ENCODE data around the gene RXRA. TPM values are rescaled to one million over a fixed set of nuclear protein-coding genes. Genes with fewer than 3 reads are reported as not detected.
A peak's percentile ranks its signal among the peaks of the same experiment; 100 is the strongest.

Gene RXRA
- total and polyA plus RNA-seq, 2 donors (not counting 3 experiments of a cell fraction or from before 2014, with no cell fraction given) = 15.4 to 37.4 TPM

DNA sequence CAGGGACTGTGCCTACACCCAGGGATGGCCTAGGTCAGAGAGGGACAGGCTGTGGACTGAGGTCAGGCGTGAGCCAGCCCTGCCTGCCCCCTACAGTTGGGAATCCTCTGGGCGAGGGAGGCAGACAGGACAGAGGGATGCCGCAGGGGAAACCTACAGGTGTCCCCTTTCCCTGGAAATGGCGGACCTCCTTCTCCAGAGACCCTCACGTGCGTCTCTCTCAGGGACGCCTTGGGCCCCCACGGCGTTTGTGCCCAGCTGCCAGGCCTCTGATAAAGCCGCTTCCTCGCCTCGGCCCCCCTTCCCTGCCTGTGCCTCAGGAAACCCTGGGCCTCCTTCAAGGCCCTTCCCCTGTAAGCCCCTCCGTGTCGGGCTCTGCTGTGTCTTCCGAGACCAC, 129.3 kb downstream of the RXRA start:
- no TSS peak for BruUV-seq (replicated peaks)

DNA sequence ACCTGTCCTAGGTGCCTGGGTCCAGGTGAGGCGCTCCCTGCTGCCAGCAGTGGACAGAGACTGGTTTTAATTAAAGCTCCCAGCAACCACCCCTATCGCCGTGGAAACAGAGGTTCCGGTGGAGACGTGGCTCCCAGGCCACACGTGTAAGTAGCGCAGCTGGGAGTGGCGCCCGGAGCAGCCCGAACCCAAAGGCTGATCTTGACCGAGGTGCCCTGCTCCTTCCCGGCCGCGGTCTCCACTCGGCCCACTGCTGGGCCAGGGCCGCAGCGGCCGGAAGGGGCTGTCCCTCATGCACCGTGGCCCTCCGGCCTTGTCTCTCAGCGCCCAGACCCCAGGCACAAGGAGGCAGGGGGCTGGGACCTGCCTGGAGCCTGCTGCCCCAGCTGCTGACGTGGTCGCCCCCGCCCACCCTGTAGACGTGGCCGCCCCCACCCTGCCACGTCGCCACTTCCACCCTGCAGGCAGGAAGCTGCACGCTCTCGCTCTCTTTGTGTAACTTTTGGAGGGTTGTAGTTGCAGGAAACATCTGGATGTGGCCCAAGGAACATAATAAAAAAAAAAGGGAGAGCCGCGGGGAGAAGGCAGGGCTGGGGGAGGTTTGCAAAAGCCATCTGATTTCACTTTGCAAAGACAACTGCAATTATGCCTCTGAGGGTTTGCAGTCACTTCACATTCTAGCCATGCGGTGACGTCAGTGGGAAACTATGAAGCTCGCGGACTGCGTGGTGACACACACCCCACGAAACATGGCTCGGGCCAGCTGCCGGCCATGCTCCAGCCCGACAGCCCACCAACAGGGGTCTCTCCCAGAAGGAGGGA, 129.9 kb downstream of the RXRA start:
- CTCF ChIA-PET = interaction anchor here (0.7 to 1.7 kb wide), 11 partner anchors 13 to 283 kb away, joined by 3 to 9 read pairs (median 4); no protein-coding TSS in a partner anchor

More for the DNA sequence above, 129.3 kb downstream of the RXRA start:
- DNase-seq (ENCODE audit: low read depth, low spot score) (no peak), FAIRE-seq (no peak)
- dilution Hi-C loops (cut with MboI; ENCODE audit: extremely low pct_ligation_motif_present, low sequenced_read_pairs) = no loop called here
- Histone ChIP-seq H3K9ac (replicated peaks; ENCODE audit: extremely low read depth, insufficient read depth, low read length) (peak overlapping the region; percentile 86), H4K20me1 (replicated peaks; ENCODE audit: control insufficient read depth, extremely low read depth, insufficient read depth, low read length) (no peaks in the 10 kb centered on the region), H3K4me3 (replicated peaks in 1 of 3; ENCODE audit: insufficient read depth in 1 of 3, low read depth in 1 of 3, low read length in 3 of 3) (peak overlapping the region in 2 of 3 experiments; percentile 30 to 39), H3K79me2 (ENCODE audit: control insufficient read depth, insufficient read depth, low read length) (no peaks in the 10 kb centered on the region), H3K4me2 (ENCODE audit: insufficient read depth, low read length) (peak overlapping the region; percentile 55), H3K9me3 (replicated peaks; ENCODE audit: control insufficient read depth, insufficient read depth, low read length) (no peaks in the 10 kb centered on the region), H3K36me3 (ENCODE audit: control insufficient read depth in 2 of 2, extremely low read depth in 1 of 2, insufficient read depth in 2 of 2, low read length in 2 of 2) (no peaks in the 10 kb centered on the region), H3K27me3 (ENCODE audit: control insufficient read depth in 2 of 2, insufficient read depth in 2 of 2, low read length in 2 of 2) (no peaks in the 10 kb centered on the region), H2AFZ (ENCODE audit: low read depth, low read length) (peak overlapping the region; percentile 72), H3K4me1 (ENCODE audit: control insufficient read depth, extremely low read depth, insufficient read depth, low read length) (peaks cover 19% of the 10 kb centered on the region), H3K9me1 (replicated peaks; ENCODE audit: control insufficient read depth, extremely low read depth, insufficient read depth, low read length) (no peaks in the 10 kb centered on the region), H3K27ac (ENCODE audit: insufficient read depth, low read depth, low read length) (peak overlapping the region; percentile 99)
- TF ChIP-seq FOS (IDR thresholded peaks at IDR 0.05; ENCODE audit: borderline replicate concordance, insufficient read depth, low read length) = no peak
- TF ChIP-seq POLR2AphosphoS5 (IDR thresholded peaks at IDR 0.05; ENCODE audit: insufficient read depth, low read depth, low read length) = no peak
- TF ChIP-seq, protein P1, sequence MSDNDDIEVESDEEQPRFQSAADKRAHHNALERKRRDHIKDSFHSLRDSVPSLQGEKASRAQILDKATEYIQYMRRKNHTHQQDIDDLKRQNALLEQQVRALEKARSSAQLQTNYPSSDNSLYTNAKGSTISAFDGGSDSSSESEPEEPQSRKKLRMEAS (IDR thresholded peaks at IDR 0.05; ENCODE audit: insufficient read depth, insufficient read length) = no peak
- no peak for TF ChIP-seq POLR2A (IDR thresholded peaks at IDR 0.05; ENCODE audit: low read depth, low read length)
- TF ChIP-seq MYC (IDR thresholded peaks at IDR 0.05; ENCODE audit: low read depth, low read length) = no peak
- no peak for TF ChIP-seq EZH2 (IDR thresholded peaks at IDR 0.05; ENCODE audit: borderline replicate concordance, low read depth, low read length, severe bottlenecking)
- TF ChIP-seq GATA2 (IDR thresholded peaks at IDR 0.05; ENCODE audit: insufficient read depth, insufficient read length, low read depth, low read length) = no peak
- intact Hi-C loops (cut with micrococcal nuclease) = loop anchor here (5.0 kb wide), 1 partner anchor 622 kb away; no protein-coding TSS in a partner anchor
- ChIA-PET CTCF (interaction anchor here (0.7 to 1.7 kb wide), 6 partner anchors 17 to 284 kb away, joined by 3 to 9 read pairs (median 4); no protein-coding TSS in a partner anchor), POLR2A (no interaction called here)

More for the DNA sequence above, 129.9 kb downstream of the RXRA start:
- H3K9me3 ChIP-seq (replicated peaks; ENCODE audit: control insufficient read depth, insufficient read depth, low read length) = no peaks in the 10 kb centered on the region
- no peaks in the 10 kb centered on the region for H3K36me3 ChIP-seq (ENCODE audit: control insufficient read depth in 2 of 2, extremely low read depth in 1 of 2, insufficient read depth in 2 of 2, low read length in 2 of 2)
- TSS peak; percentile 89 for BruUV-seq (replicated peaks)
- H4K20me1 ChIP-seq (replicated peaks; ENCODE audit: control insufficient read depth, extremely low read depth, insufficient read depth, low read length) = no peaks in the 10 kb centered on the region
- H3K4me2 ChIP-seq (ENCODE audit: insufficient read depth, low read length) = peak overlapping the region; percentile 55
- H3K9me1 ChIP-seq (replicated peaks; ENCODE audit: control insufficient read depth, extremely low read depth, insufficient read depth, low read length) = no peaks in the 10 kb centered on the region
- H3K27me3 ChIP-seq (ENCODE audit: control insufficient read depth in 2 of 2, insufficient read depth in 2 of 2, low read length in 2 of 2) = no peaks in the 10 kb centered on the region
- POLR2A ChIA-PET = interaction anchor here (0.7 to 1.0 kb wide), 4 partner anchors 19 to 1258 kb away, joined by 3 to 5 read pairs (median 3); no protein-coding TSS in a partner anchor
- dilution Hi-C loops (cut with MboI; ENCODE audit: extremely low pct_ligation_motif_present, low sequenced_read_pairs) (no loop called here), intact Hi-C loops (cut with micrococcal nuclease) (loop anchor here (1.0 to 5.0 kb wide), 6 partner anchors 19 to 621 kb away; partner anchors contain the start of gene COL5A1)
- peaks cover 19% of the 10 kb centered on the region for H3K4me1 ChIP-seq (ENCODE audit: control insufficient read depth, extremely low read depth, insufficient read depth, low read length)
- peak overlapping the region; percentile 83 for H2AFZ ChIP-seq (ENCODE audit: low read depth, low read length)
- peak overlapping the region; percentile 88 for H3K9ac ChIP-seq (replicated peaks; ENCODE audit: extremely low read depth, insufficient read depth, low read length)
- no peaks in the 10 kb centered on the region for H3K79me2 ChIP-seq (ENCODE audit: control insufficient read depth, insufficient read depth, low read length)
- peak overlapping the region; percentile 99 for H3K27ac ChIP-seq (ENCODE audit: insufficient read depth, low read depth, low read length)
- FAIRE-seq = peak; percentile 89
- H3K4me3 ChIP-seq (replicated peaks in 1 of 3; ENCODE audit: insufficient read depth in 1 of 3, low read depth in 1 of 3, low read length in 3 of 3) = peak overlapping the region in 2 of 3 experiments; percentile 30 to 39
- peak; percentile 96 for DNase-seq (ENCODE audit: low read depth, low spot score)
- TF ChIP-seq, protein P1 (IDR thresholded peaks at IDR 0.05; ENCODE audit: insufficient read depth, insufficient read length) = peak; percentile 43
- TF ChIP-seq FOS (IDR thresholded peaks at IDR 0.05; ENCODE audit: borderline replicate concordance, insufficient read depth, low read length) = peak; percentile 40
- no peak for TF ChIP-seq GATA2 (IDR thresholded peaks at IDR 0.05; ENCODE audit: insufficient read depth, insufficient read length, low read depth, low read length)
- TF ChIP-seq MYC (IDR thresholded peaks at IDR 0.05; ENCODE audit: low read depth, low read length) = peak; percentile 68
- TF ChIP-seq POLR2AphosphoS5 (IDR thresholded peaks at IDR 0.05; ENCODE audit: insufficient read depth, low read depth, low read length) = peak; percentile 23
- peak; percentile 86 for TF ChIP-seq JUN (IDR thresholded peaks at IDR 0.05; ENCODE audit: borderline replicate concordance, insufficient read depth, insufficient read length, low read depth)
- no peak for TF ChIP-seq POLR2A (IDR thresholded peaks at IDR 0.05; ENCODE audit: low read depth, low read length)
- TF ChIP-seq EZH2 (IDR thresholded peaks at IDR 0.05; ENCODE audit: borderline replicate concordance, low read depth, low read length, severe bottlenecking) = no peak
- TF ChIP-seq, protein P2, sequence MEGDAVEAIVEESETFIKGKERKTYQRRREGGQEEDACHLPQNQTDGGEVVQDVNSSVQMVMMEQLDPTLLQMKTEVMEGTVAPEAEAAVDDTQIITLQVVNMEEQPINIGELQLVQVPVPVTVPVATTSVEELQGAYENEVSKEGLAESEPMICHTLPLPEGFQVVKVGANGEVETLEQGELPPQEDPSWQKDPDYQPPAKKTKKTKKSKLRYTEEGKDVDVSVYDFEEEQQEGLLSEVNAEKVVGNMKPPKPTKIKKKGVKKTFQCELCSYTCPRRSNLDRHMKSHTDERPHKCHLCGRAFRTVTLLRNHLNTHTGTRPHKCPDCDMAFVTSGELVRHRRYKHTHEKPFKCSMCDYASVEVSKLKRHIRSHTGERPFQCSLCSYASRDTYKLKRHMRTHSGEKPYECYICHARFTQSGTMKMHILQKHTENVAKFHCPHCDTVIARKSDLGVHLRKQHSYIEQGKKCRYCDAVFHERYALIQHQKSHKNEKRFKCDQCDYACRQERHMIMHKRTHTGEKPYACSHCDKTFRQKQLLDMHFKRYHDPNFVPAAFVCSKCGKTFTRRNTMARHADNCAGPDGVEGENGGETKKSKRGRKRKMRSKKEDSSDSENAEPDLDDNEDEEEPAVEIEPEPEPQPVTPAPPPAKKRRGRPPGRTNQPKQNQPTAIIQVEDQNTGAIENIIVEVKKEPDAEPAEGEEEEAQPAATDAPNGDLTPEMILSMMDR (IDR thresholded peaks at IDR 0.05; ENCODE audit: extremely low read depth in 1 of 2, insufficient read depth in 1 of 2, low read depth in 1 of 2, low read length in 2 of 2) = no peak

Measured in endothelial cell of umbilical vein (primary cell).